ENCODE results near the gene PANX1. TPM values are rescaled to one million over a fixed set of nuclear protein-coding genes. Genes with fewer than 3 reads are reported as not detected.
A peak's percentile ranks its signal among the peaks of the same experiment; 100 is the strongest.

Gene PANX1
- total RNA-seq, 1 experiment from 2014 or later: 26.1 TPM

- ChIA-PET POLR2A (interaction anchor here (0.7 to 1.5 kb wide), 3 partner anchors 9 to 51 kb away, joined by 3 read pairs; no protein-coding TSS in a partner anchor), CTCF (interaction anchor here (0.5 to 3.9 kb wide), 6 partner anchors 9 to 299 kb away, joined by 3 to 40 read pairs (median 5); no protein-coding TSS in a partner anchor)
- Mint-ChIP-seq H3K4me3 (ENCODE audit: unreplicated experiment) (no peak overlapping the region), H3K4me1 (ENCODE audit: insufficient read depth, unreplicated experiment) (peaks cover 26% of the 10 kb centered on the region), H3K9me3 (ENCODE audit: unreplicated experiment) (no peaks in the 10 kb centered on the region), H3K36me3 (ENCODE audit: insufficient read depth, unreplicated experiment) (no peaks in the 10 kb centered on the region), H3K27me3 (ENCODE audit: insufficient read depth, unreplicated experiment) (no peaks in the 10 kb centered on the region), H3K27ac (ENCODE audit: low read depth, unreplicated experiment) (no peak overlapping the region)
- TF ChIP-seq, protein P1, sequence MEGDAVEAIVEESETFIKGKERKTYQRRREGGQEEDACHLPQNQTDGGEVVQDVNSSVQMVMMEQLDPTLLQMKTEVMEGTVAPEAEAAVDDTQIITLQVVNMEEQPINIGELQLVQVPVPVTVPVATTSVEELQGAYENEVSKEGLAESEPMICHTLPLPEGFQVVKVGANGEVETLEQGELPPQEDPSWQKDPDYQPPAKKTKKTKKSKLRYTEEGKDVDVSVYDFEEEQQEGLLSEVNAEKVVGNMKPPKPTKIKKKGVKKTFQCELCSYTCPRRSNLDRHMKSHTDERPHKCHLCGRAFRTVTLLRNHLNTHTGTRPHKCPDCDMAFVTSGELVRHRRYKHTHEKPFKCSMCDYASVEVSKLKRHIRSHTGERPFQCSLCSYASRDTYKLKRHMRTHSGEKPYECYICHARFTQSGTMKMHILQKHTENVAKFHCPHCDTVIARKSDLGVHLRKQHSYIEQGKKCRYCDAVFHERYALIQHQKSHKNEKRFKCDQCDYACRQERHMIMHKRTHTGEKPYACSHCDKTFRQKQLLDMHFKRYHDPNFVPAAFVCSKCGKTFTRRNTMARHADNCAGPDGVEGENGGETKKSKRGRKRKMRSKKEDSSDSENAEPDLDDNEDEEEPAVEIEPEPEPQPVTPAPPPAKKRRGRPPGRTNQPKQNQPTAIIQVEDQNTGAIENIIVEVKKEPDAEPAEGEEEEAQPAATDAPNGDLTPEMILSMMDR (IDR thresholded peaks at IDR 0.05; ENCODE audit: unreplicated experiment): no peak
- no TSS peak for BruUV-seq (replicated peaks)
- DNase-seq (ENCODE audit: unreplicated experiment): peak; percentile 94
- intact Hi-C loops (cut with micrococcal nuclease): no loop called here
Measured at GRCh38 chr11:94194712-94195111, 66.1 kb downstream of the PANX1 start.

GRCh38 chr11:94196363-94196762 is 67.7 kb downstream of the PANX1 start:
- POLR2A ChIA-PET: interaction anchor here (0.7 kb wide), 1 partner anchor 175 kb away, joined by 4 read pairs; no protein-coding TSS in a partner anchor
- no TSS peak for BruUV-seq (replicated peaks)
- intact Hi-C loops (cut with micrococcal nuclease): no loop called here
- no peaks in the 10 kb centered on the region for H3K27me3 Mint-ChIP-seq (ENCODE audit: insufficient read depth, unreplicated experiment)
- H3K27ac Mint-ChIP-seq (ENCODE audit: low read depth, unreplicated experiment): no peak overlapping the region
- TF ChIP-seq, protein P1 (IDR thresholded peaks at IDR 0.05; ENCODE audit: unreplicated experiment): no peak
- CTCF ChIA-PET: interaction anchor here (1.1 to 3.9 kb wide), 2 partner anchors 13 to 301 kb away, joined by 4 to 40 read pairs; no protein-coding TSS in a partner anchor
- DNase-seq (ENCODE audit: unreplicated experiment): peak; percentile 60
- H3K4me3 Mint-ChIP-seq (ENCODE audit: unreplicated experiment): no peak overlapping the region
- H3K4me1 Mint-ChIP-seq (ENCODE audit: insufficient read depth, unreplicated experiment): peaks cover 26% of the 10 kb centered on the region
- H3K9me3 Mint-ChIP-seq (ENCODE audit: unreplicated experiment): no peaks in the 10 kb centered on the region
- no peaks in the 10 kb centered on the region for H3K36me3 Mint-ChIP-seq (ENCODE audit: insufficient read depth, unreplicated experiment)

DNA sequence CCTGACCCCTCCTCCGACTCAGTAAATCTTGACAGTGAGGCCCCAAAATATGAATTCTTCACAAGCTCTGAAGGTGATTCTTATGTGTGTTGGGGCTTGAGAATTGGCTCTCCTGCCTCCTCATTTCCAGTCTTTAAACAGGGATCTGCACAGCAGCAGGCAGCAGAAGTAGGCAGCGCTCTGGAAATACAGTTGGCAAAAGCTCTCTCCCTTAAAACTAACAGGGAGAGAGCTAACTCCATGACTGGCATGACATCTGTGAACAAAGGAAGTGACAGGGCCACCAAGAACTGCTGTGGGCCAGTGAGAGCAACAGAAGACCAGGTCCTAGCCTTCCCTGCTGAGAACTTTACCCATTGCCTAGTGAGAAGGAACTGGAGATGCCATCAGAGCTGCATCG is 70.1 kb downstream of the PANX1 start:
- Mint-ChIP-seq H3K27ac (ENCODE audit: low read depth, unreplicated experiment) (no peak overlapping the region), H3K9me3 (ENCODE audit: unreplicated experiment) (no peaks in the 10 kb centered on the region), H3K27me3 (ENCODE audit: insufficient read depth, unreplicated experiment) (no peaks in the 10 kb centered on the region), H3K4me3 (ENCODE audit: unreplicated experiment) (no peak overlapping the region), H3K36me3 (ENCODE audit: insufficient read depth, unreplicated experiment) (no peaks in the 10 kb centered on the region), H3K4me1 (ENCODE audit: insufficient read depth, unreplicated experiment) (peaks cover 14% of the 10 kb centered on the region)
- POLR2A ChIA-PET: interaction anchor here (1.0 kb wide), 1 partner anchor 13 kb away, joined by 3 read pairs; no protein-coding TSS in a partner anchor
- no peak for DNase-seq (ENCODE audit: unreplicated experiment)
- no TSS peak for BruUV-seq (replicated peaks)
- CTCF ChIA-PET: interaction anchor here (1.0 kb wide), 2 partner anchors 15 to 16 kb away, joined by 3 to 4 read pairs; no protein-coding TSS in a partner anchor
- intact Hi-C loops (cut with micrococcal nuclease): no loop called here
- TF ChIP-seq, protein P1 (IDR thresholded peaks at IDR 0.05; ENCODE audit: unreplicated experiment): no peak

GRCh38 chr11:94199136-94200130 is 70.8 kb downstream of the PANX1 start:
- BruUV-seq (replicated peaks): no TSS peak
- no peak for DNase-seq (ENCODE audit: unreplicated experiment)
- Mint-ChIP-seq H3K36me3 (ENCODE audit: insufficient read depth, unreplicated experiment) (no peaks in the 10 kb centered on the region), H3K27me3 (ENCODE audit: insufficient read depth, unreplicated experiment) (no peaks in the 10 kb centered on the region), H3K4me3 (ENCODE audit: unreplicated experiment) (no peak overlapping the region), H3K9me3 (ENCODE audit: unreplicated experiment) (no peaks in the 10 kb centered on the region), H3K27ac (ENCODE audit: low read depth, unreplicated experiment) (no peak overlapping the region), H3K4me1 (ENCODE audit: insufficient read depth, unreplicated experiment) (peaks cover 12% of the 10 kb centered on the region)
- intact Hi-C loops (cut with micrococcal nuclease): no loop called here
- TF ChIP-seq, protein P1 (IDR thresholded peaks at IDR 0.05; ENCODE audit: unreplicated experiment): no peak
- ChIA-PET POLR2A (interaction anchor here (1.0 kb wide), 1 partner anchor 12 kb away, joined by 3 read pairs; no protein-coding TSS in a partner anchor), CTCF (interaction anchor here (1.0 kb wide), 2 partner anchors 16 to 304 kb away, joined by 4 read pairs; no protein-coding TSS in a partner anchor)
